ENCODE measurements around the gene MTMR12. TPM values are rescaled to one million over a fixed set of nuclear protein-coding genes. Genes with fewer than 3 reads are reported as not detected.

Gene MTMR12, protein sequence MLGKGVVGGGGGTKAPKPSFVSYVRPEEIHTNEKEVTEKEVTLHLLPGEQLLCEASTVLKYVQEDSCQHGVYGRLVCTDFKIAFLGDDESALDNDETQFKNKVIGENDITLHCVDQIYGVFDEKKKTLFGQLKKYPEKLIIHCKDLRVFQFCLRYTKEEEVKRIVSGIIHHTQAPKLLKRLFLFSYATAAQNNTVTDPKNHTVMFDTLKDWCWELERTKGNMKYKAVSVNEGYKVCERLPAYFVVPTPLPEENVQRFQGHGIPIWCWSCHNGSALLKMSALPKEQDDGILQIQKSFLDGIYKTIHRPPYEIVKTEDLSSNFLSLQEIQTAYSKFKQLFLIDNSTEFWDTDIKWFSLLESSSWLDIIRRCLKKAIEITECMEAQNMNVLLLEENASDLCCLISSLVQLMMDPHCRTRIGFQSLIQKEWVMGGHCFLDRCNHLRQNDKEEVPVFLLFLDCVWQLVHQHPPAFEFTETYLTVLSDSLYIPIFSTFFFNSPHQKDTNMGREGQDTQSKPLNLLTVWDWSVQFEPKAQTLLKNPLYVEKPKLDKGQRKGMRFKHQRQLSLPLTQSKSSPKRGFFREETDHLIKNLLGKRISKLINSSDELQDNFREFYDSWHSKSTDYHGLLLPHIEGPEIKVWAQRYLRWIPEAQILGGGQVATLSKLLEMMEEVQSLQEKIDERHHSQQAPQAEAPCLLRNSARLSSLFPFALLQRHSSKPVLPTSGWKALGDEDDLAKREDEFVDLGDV
- total RNA-seq (2014; rRNA removed; shearing (Covaris generic)) = 12.7 and 23.8 TPM in 2 replicates

DNA sequence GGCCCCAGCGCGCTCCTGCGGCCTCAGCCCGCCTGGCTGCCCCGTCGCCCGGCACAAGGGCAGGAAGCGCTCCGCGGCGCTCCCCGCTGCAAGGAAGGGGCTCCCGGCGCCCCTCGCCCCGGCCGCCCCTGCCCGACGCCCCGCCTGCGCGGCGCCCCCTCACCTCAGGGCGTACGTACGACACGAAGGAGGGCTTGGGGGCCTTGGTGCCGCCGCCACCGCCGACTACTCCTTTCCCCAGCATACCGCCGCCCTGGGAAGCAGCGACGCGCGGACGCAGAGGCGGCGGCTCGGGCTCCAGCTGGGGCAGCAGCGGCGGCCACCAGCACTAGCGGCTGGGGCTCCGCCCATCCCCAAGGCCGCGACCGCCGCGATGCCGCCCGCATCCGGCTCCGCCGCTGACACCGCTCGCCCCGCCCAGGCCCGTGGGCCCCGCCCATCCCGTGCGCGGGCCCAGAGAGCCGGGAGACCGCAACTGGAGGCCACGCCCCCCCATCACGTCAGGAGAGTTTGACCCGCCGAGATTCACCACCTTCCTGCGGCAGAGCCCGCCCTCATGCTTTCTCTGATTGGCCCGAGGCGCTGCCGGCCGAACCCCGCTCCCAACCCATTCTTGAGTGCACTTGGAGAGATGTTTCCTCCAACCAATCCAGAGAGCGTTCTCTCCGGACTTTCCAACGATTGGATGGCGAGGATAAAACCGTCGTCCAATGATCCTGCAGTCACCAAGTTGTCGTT, at the start of gene MTMR12:
TSS of gene MTMR12 (minus strand) at position 345 of the 738 bp plus-strand sequence. CDS start at position 244, 101 bp downstream.
- DNase-seq (ENCODE audit: low spot score) = peak; percentile 100
- in situ Hi-C loops (cut with HindIII; ENCODE audit: low sequenced_read_pairs) = no loop called here

DNA sequence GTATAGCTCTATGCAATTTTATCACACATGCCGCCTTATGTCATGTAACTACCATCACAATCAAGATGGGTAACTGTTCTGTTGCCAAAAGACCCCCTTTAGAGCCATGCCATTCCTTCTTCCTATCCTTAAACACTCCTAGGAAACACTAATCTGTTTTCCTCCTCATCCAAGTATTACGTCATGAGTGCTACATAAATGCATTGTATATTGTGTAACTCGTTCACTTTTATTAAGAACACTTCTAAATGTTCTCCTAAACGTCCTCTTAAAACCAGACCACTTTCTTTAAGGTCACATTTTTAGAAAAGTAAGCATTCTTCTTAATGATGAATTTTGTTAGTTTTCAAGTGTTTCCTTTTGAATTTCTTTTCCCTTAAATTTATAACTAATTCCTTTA, 49.8 kb upstream of the MTMR12 start:
- in situ Hi-C loops (cut with HindIII; ENCODE audit: low sequenced_read_pairs) = no loop called here
- no peak for DNase-seq (ENCODE audit: low spot score)

DNA sequence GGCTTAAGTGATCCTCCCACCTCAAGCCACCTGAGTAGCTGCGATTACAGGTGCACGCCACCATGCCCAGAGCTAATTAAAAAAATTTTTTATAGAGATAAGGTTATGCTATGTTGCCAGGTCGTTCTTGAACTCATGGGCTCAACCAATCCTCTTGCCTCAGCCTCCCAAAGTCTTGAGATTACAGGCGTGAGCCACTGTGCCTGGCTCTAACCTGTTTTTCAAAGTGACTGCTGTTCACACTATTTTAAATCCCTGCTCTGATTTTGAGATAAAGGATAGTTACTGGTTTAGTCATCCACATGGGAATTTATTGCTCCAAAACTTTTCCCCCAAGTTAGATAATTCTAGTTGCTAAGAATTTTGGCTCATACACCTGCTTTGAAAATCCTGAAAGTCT, 48.2 kb upstream of the MTMR12 start:
- in situ Hi-C loops (cut with HindIII; ENCODE audit: low sequenced_read_pairs) = no loop called here
- DNase-seq (ENCODE audit: low spot score) = no peak

DNA sequence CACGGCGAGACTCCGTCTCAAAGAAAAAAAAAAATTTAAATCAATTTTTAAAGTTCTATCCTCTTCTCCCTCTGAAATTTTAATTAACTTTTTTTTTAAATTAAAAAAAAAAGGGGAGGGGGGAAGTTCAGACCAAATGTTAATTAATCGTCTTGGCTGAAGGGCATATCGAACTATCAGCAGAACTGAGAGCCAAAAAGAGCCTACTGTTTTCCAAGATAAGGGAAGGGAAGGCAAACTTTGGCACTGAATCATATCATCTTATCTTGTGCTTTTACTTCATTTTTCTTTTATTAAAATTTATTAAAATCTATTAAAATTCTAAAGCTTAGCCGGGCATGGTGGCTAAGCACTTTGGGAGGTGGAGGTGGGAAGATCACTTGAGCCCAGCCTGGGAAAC, 45.9 kb upstream of the MTMR12 start:
- in situ Hi-C loops (cut with HindIII; ENCODE audit: low sequenced_read_pairs) = no loop called here
- no peak for DNase-seq (ENCODE audit: low spot score)

DNA sequence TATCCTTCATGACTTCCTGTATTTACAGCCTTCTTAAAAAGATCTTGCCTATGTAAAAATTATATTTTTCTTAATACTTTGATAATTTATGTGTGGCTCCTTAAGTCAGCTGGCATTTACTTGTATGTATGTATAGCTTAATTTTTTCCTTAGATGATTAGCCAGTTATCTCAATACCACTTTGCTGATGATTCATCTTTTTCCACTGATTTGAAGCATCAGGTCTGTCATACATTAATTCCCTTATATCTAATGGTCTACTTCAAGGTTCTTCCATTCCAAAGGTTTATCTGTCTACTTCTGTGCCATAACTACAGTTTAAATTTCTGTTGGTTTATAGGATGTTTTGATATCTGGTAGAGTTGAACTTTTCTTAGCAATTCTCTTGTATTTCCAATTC, 44.9 kb upstream of the MTMR12 start:
- DNase-seq (ENCODE audit: low spot score) = no peak
- in situ Hi-C loops (cut with HindIII; ENCODE audit: low sequenced_read_pairs) = no loop called here

DNA sequence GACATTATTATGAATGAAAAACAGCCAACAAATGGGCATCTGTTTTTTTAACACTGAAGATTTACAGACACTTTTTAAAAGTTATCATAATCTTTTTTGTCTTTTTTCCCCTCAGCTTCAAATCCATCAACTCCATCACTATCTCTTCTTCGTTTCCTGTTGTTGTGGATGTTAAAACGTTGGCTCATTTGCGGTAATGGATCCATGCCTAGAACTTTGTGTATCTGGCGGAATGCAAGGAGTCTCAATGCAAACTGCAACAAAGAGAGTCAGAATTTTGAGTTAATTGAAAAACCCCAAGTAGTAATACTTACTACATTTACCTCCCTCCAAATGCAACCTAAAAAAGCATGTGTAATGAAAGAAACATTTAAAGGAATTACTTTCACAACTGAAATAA, 42.9 kb upstream of the MTMR12 start:
- no peak for DNase-seq (ENCODE audit: low spot score)
- in situ Hi-C loops (cut with HindIII; ENCODE audit: low sequenced_read_pairs) = no loop called here

DNA sequence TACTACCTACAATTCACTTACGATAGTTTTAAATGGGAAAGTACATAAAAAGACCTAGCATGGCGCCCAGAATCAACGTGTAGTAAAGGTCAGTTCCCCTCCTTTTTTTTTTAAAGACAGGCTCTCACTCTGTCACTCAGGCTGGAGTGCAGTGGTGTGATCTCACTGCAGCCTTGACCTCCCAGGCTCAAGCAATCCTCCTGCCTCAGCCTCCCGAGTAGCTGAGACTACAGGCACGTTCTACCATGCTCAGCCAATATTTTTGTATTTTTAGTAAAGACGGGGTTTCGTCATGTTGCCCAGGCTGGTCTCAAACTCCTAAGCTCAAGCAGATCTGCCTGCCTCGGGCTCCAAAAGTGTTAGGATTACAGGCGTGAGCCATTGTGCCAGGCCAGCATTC, 40.7 kb upstream of the MTMR12 start:
- DNase-seq (ENCODE audit: low spot score) = no peak
- in situ Hi-C loops (cut with HindIII; ENCODE audit: low sequenced_read_pairs) = no loop called here

DNA sequence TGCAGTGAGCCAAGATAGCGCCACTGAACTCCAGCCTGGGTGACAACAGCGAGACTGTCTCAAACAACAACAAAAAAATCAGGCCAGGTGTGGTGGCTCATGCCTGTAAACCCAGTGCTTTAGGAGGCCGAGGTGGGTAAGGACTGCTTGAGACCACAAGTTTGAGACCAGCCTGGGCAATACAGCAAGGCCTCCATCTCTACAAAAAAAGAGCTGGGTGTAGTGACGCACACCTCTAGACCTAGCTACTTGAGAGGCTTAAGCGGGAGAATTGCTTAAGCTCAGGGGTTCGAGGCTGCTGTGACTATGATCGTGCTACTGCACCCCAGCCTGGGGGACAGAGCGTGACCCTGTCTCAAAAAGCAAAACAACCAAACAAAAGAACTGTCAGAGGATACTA, 39.9 kb upstream of the MTMR12 start:
- no peak for DNase-seq (ENCODE audit: low spot score)
- in situ Hi-C loops (cut with HindIII; ENCODE audit: low sequenced_read_pairs) = no loop called here

DNA sequence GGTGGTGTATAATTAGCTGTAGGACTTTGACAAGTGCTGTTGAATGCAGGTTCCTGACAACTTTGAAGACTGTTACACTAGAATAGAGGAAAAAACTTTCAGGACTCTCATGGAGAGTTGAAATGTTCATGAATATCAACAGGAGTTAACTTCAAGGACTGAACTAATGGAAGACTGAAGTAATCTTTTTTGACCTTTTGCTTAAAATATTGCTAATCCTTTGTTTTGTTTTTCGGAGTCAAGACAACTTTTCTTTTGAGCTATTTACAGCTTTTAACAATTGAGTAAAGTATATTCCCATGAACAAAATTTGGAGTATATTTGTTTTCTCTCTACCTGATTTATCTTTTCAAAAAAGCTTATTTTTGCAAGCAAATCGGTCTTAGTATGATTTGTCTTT, 34.1 kb upstream of the MTMR12 start:
- in situ Hi-C loops (cut with HindIII; ENCODE audit: low sequenced_read_pairs) = no loop called here

DNA sequence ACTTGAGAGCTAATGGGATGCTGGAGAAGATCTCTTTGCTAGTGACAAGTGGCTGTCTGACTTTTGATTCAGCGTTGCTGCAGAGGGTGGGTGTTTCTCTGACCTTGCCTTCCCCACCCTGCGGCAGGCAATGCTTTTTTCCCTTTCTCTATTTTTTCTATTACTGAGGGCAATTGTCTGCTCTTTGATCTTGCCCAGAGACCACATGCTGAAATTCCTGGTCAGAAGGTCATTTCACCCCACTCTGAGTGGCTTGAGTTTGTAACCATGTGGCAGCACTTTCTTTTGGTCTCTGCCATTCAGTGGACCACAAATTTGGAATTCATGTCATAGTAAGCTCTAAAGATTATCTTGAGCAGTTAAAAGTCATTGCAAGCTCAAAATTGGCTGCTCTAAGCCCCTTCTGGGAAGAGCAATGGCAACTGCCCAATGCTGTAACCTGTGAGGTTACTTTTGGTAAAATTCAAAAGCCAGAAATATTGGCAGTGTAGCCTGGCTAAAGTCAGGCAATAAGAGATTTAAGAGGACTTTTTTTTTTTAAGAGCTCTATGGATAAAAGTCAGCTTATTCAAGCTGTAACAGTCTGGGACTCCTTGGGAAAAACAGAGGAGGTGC, 30.4 kb upstream of the MTMR12 start:
- in situ Hi-C loops (cut with HindIII; ENCODE audit: low sequenced_read_pairs) = no loop called here

More for the DNA sequence above, 34.1 kb upstream of the MTMR12 start:
- DNase-seq (ENCODE audit: low spot score) = no peak

DNA sequence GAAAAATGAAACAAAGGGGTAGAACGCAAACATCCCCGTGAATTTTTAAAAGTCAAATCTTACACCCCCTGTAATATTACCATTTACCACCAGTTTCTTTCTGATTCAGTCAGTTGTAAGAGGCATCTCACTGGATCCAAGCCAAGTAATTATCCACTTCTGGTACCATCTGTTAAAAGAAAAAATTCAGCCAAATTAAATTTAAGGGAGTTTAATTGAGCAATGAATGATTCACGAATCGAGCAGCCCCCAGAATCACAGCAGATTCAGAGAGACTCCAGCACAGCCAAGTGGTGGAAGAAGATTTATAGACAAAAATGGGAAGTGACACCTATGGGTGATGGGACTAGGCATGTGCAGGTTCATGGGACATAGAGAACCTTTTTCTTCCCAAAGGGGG, 29.9 kb upstream of the MTMR12 start:
- in situ Hi-C loops (cut with HindIII; ENCODE audit: low sequenced_read_pairs) = no loop called here

More for the DNA sequence above, 30.4 kb upstream of the MTMR12 start:
- DNase-seq (ENCODE audit: low spot score) = no peak

DNA sequence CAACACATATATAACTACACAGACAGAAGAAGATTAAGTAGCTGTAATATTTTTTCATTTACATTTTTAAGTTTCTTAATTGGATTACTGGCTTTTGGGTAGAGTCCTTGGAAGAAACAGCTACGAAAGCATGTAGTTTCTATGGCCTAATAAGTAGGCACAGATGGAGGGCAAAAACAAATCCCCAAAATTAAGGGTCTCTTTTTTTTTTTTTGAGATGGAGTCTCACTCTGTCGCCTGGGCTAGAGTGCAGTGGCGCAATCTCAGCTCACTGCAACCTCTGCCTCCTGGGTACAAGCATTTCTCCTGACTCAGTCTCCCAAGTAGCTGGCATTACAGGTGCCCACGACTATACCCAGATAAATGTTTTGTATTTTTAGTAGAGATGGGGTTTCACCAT, 27.1 kb upstream of the MTMR12 start:
- in situ Hi-C loops (cut with HindIII; ENCODE audit: low sequenced_read_pairs) = no loop called here
- no peak for DNase-seq (ENCODE audit: low spot score)

More for the DNA sequence above, 29.9 kb upstream of the MTMR12 start:
- DNase-seq (ENCODE audit: low spot score) = peak; percentile 54

DNA sequence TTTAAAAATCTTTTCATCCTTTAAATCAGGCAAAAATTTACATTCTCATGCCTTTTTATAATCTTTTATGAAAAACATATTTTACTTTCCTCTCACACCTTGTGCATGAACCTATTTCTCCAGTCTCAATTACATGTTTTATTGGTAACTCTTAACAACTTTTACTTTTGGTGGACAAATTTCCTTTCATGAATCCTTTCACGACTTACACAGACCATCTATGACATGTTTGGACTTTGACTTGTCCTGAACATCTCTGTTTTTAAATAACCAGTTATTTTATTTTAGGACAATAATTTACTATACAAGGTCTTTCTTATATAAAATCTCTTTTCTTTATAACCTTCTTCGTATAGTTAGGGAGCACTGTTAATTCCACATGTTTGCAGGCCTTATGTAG, 26.5 kb upstream of the MTMR12 start:
- no peak for DNase-seq (ENCODE audit: low spot score)
- in situ Hi-C loops (cut with HindIII; ENCODE audit: low sequenced_read_pairs) = no loop called here

DNA sequence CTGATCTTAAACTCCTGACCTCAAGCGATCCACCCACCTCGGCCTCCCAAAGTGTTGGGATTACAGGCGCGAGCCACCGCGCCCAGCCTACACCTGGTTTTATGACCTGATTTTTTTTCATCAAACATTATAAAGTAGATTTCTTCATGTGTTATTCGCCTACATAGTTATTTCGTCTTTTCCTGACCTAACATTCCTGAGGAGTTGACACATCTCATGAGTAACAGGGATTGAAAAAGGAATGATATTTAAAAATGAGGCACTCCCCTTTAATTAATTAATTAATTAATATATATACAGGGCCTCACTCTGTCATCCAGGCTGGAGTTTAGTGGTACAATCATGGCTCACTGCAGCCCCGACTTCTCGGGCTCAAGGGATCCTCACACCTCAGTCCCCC, 20.2 kb upstream of the MTMR12 start:
- in situ Hi-C loops (cut with HindIII; ENCODE audit: low sequenced_read_pairs) = no loop called here
- no peak for DNase-seq (ENCODE audit: low spot score)

DNA sequence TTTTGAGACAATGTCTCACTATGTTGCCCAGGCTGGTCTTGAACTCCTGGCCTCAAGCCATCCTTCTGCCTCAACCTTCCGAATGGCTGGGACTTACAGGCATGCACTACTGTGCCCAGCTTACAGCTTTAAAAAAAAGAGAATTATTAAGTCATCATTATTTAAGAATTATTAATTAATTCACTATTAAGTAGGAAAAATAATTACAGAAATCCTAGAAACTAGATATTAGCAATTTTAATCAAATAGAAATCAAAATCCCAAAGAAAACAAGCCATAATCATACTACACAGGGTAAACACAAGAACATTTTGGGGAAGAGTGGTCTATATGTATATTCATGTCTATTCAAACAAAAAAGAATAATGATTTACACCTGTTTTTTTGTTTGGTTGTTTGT, 19.6 kb upstream of the MTMR12 start:
- DNase-seq (ENCODE audit: low spot score) = no peak
- in situ Hi-C loops (cut with HindIII; ENCODE audit: low sequenced_read_pairs) = no loop called here

DNA sequence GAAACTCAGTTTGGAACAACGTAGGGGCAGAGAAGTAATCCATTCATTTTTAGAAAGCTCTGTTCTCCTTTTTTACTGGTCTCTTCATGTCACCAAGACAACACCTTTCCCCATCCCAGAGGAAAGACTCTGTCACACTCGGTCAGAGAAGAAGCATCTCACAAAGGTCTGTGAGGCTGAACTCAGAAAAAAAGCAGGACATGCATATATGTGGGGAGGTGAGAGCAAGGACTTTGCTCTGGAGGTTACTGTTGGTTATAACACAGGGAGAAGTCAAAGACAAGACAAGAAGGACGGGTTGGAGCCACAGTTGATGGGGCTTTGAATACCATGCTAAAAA, 19.2 kb upstream of the MTMR12 start:
- no peak for DNase-seq (ENCODE audit: low spot score)
- in situ Hi-C loops (cut with HindIII; ENCODE audit: low sequenced_read_pairs) = no loop called here

DNA sequence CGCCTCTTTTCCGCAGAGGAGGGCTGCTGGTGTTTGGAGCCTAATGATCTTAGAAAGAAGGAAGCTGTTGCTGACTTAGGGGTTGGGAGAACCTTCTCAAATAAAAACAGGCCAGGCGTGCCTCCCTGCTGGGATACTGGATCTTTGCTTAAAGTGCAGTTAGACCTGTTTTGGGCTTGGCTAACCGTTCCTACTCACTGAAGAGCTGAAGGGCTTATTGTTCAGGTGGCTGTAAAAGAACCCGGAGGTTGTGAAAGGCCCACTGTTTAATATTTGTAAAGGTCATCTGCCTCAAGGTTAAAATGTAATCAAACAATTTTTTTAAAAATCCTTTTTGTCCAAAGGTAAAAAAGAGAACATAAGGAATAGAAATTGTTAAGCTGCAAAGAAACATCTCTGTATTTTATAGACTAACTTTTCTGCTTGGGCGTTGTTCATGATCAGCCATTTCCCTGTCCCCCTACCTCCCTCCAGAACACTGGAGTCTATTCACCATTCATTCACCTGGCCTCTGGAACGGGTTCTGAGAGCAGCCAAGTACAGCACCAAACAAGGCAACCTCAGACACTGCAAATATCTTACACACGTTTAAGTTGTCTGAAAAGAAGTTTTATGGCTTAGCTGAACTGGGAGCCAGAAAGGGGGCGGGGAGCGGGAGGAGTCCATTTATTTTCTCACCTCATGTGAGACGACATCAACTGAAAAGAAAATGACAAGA, 18.6 kb upstream of the MTMR12 start:
- DNase-seq (ENCODE audit: low spot score) = no peak
- in situ Hi-C loops (cut with HindIII; ENCODE audit: low sequenced_read_pairs) = no loop called here

DNA sequence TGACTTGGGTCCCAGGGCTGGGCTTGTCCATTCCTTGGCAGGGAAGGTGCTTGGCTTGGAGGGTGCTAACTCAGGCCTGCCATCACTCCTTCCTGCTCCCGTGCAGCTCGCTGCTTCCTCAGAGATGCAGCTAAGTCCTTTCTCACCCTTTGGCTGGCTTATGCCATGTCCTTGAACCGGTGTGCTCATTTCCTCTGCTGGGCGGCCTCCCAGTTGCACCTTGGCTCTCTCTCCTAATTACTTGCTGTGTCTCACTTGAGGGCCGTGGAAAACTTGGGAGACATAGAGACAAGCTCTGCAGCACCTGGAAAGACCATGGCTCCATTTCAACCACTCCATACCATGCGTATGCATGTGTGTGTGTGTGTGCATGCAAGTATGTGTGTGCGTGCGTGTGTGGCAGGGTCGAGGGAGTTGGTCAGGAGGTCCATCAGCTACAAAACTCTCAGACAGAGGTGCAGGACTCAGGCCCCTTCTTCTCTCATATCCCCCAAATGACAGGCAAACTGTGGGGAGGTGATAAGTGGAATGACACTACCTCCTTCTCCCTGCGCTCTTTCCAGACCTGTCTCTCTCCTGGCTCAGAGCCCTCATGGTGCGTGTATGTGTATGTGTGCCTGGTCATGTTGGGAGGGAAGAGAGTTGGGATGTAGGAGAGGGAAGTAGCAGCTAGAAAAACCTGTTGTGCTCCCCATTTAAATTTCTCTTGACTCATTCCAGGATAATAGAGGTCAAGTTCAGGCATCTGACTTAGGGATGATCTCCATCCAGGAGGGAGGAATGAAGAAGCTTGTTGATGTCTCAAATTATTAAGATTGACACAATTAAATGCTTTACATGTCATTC, 17.6 kb upstream of the MTMR12 start:
- DNase-seq (ENCODE audit: low spot score) = peak; percentile 26
- in situ Hi-C loops (cut with HindIII; ENCODE audit: low sequenced_read_pairs) = no loop called here
